Esophagus (tissue), 2 donors: ENCODE data around the gene ZNF346. TPM values are rescaled to one million over a fixed set of nuclear protein-coding genes. Genes with fewer than 3 reads are reported as not detected.
"Not testable (repeated sequence)": the region's sequence is repeated elsewhere in the genome, so short reads cannot be mapped to it uniquely, and the experiment has no call there.

ENCODE experiments used
- H3K27ac ChIP-seq, 2 donors: one replicate each; pipeline ENCODE4 v1.5.1; 2013; ENCODE audit warnings: low read depth in 2 of 2, mild to moderate bottlenecking in 2 of 2, inconsistent platforms in 1 of 2, low read length in 1 of 2, moderate library complexity in 1 of 2
- H3K27me3 ChIP-seq, 2 donors: one replicate each; pipeline ENCODE4 v1.6.1; 2013; ENCODE audit warnings: low read length in 2 of 2, control low read depth in 1 of 2, mild to moderate bottlenecking in 1 of 2; ENCODE audit not compliant: insufficient read depth in 2 of 2, control insufficient read depth in 1 of 2
- H3K36me3 ChIP-seq, 2 donors: one replicate each; pipeline ENCODE4 v1.6.1; 2013; ENCODE audit warnings: low read length in 1 of 2; ENCODE audit not compliant: control insufficient read depth in 2 of 2, insufficient read depth in 2 of 2
- H3K4me1 ChIP-seq, 2 donors: one replicate each; pipeline ENCODE4 v1.6.1; 2013; ENCODE audit warnings: low read length in 1 of 2; ENCODE audit not compliant: control insufficient read depth in 2 of 2, insufficient read depth in 2 of 2
- H3K4me3 ChIP-seq, 2 donors: one replicate each; pipeline ENCODE4 v1.5.1; 2013; ENCODE audit warnings: low read length in 2 of 2, mild to moderate bottlenecking in 2 of 2, low read depth in 1 of 2, moderate library complexity in 1 of 2
- H3K9me3 ChIP-seq, 2 donors: one replicate each; pipeline ENCODE4 v1.6.1; 2013; ENCODE audit warnings: mild to moderate bottlenecking in 2 of 2, low read depth in 1 of 2, low read length in 1 of 2, moderate library complexity in 1 of 2; ENCODE audit not compliant: control insufficient read depth in 2 of 2, insufficient read depth in 1 of 2
- WGBS, 2 donors: extraction: QIAGEN DNeasy Blood & Tissue Kit; methylation state at CpG; one replicate each; pipeline ENCODE4 v1.1.7; 2013; 5-methylcytosine and 5-hydroxymethylcytosine counted together
- polyA plus RNA-seq, 2 donors: library from polyadenylated mRNA; stranded (reverse); fragments of 200-250 nt; gene quantifications; one replicate each; pipeline ENCODE4 v1.2.3, GENCODE V29; 2013
- donor health status: healthy with polysubstance abuse.
- donor health status: Bipolar disorder and iron deficiency.

ZNF346 gene
- polyA plus RNA-seq, 2 donors: 6.1 to 7.8 TPM

- H3K36me3 ChIP-seq, H3K27ac ChIP-seq, H3K27me3 ChIP-seq, H3K4me3 ChIP-seq, H3K4me1 ChIP-seq, H3K9me3 ChIP-seq: not testable (repeated sequence)
- 94 to 96% methylated on average over 7 of the region's 7 CpGs for WGBS, 2 donors
These were observed 26.0 kb downstream of the ZNF346 start for GRCh38 chr5:177048531-177048930.

GRCh38 chr5:177049285-177049684, 26.8 kb downstream of the ZNF346 start:
- Histone ChIP-seq H3K27ac (peak overlapping the region in 1 of 2 donors; percentile 24), H3K4me3 (no peak overlapping the region), H3K27me3 (no peaks in the 10 kb centered on the region), H3K4me1 (peaks cover 0 to 3% of the 10 kb centered on the region in 2 donors), H3K9me3 (no peaks in the 10 kb centered on the region), H3K36me3 (peaks cover 2 to 8% of the 10 kb centered on the region in 2 donors)
- 95 to 97% methylated on average over 5 of the region's 5 CpGs for WGBS, 2 donors

GRCh38 chr5:177064500-177065277, 42.2 kb downstream of the ZNF346 start:
- no peak overlapping the region for H3K27ac ChIP-seq
- no peaks in the 10 kb centered on the region for H3K9me3 ChIP-seq
- no peak overlapping the region for H3K4me3 ChIP-seq
- H3K27me3 ChIP-seq: no peaks in the 10 kb centered on the region
- 83 to 87% methylated on average over 12 of the region's 12 CpGs for WGBS, 2 donors
- no peaks in the 10 kb centered on the region for H3K4me1 ChIP-seq
- peaks cover 4 to 9% of the 10 kb centered on the region in 2 donors for H3K36me3 ChIP-seq

DNA sequence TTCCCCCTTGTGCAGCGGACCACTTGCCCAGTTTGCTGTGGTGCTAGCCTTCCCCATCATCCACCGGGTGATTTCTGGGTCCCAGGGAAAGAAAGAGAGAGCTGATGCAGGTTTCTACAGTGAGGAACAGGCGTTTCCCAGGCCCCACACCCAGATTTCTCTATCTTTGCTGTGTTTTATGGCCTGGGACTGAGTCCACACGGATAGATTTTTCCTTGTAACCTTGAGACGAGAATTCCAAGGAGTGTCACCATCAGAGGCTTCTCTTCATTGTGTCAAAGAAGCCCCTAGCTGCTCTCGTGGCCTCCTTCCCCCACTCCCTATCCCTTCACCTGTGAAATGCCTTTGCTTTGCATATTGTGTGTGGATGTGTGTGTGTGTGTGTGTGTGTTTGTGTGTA, 43.0 kb downstream of the ZNF346 start:
- H3K9me3 ChIP-seq: no peaks in the 10 kb centered on the region
- 82 to 83% methylated on average over 6 of the region's 6 CpGs for WGBS, 2 donors
- peaks cover 4 to 9% of the 10 kb centered on the region in 2 donors for H3K36me3 ChIP-seq

GRCh38 chr5:177066224-177066623, 43.7 kb downstream of the ZNF346 start:
- Histone ChIP-seq H3K4me1 (no peaks in the 10 kb centered on the region), H3K27ac (no peak overlapping the region), H3K9me3 (no peaks in the 10 kb centered on the region), H3K36me3 (peaks cover 4 to 9% of the 10 kb centered on the region in 2 donors), H3K27me3 (no peaks in the 10 kb centered on the region), H3K4me3 (no peak overlapping the region)
- WGBS, 2 donors: 94 to 97% methylated on average over 2 of the region's 2 CpGs

More for the DNA sequence above, 43.0 kb downstream of the ZNF346 start:
- Histone ChIP-seq H3K27ac (no peak overlapping the region), H3K4me1 (no peaks in the 10 kb centered on the region), H3K4me3 (no peak overlapping the region), H3K27me3 (no peaks in the 10 kb centered on the region)

DNA sequence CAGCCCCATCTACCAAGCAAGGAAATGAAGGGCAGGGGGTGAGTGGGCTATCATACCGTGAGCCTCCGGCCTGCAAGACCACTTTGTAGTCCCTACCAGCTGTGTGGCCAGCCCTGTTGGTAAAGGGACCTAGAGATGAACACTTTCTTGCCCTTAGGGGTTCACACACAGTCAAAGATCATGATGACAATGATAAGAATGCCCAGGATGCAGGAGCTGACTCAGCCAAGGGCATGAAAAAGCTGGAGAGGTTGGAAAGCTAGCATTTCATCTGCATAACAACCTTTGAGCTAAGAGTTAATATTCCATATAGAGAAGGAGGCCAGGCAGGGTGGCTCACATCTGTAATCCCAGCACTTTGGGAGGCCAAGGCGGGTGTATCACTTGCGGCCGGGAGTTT, 45.0 kb downstream of the ZNF346 start:
- Histone ChIP-seq H3K36me3 (peaks cover 4 to 9% of the 10 kb centered on the region in 2 donors), H3K4me1 (no peaks in the 10 kb centered on the region), H3K4me3 (no peak overlapping the region), H3K9me3 (no peaks in the 10 kb centered on the region), H3K27me3 (no peaks in the 10 kb centered on the region), H3K27ac (no peak overlapping the region)
- 97% methylated on average over 5 of the region's 5 CpGs for WGBS, 2 donors

DNA sequence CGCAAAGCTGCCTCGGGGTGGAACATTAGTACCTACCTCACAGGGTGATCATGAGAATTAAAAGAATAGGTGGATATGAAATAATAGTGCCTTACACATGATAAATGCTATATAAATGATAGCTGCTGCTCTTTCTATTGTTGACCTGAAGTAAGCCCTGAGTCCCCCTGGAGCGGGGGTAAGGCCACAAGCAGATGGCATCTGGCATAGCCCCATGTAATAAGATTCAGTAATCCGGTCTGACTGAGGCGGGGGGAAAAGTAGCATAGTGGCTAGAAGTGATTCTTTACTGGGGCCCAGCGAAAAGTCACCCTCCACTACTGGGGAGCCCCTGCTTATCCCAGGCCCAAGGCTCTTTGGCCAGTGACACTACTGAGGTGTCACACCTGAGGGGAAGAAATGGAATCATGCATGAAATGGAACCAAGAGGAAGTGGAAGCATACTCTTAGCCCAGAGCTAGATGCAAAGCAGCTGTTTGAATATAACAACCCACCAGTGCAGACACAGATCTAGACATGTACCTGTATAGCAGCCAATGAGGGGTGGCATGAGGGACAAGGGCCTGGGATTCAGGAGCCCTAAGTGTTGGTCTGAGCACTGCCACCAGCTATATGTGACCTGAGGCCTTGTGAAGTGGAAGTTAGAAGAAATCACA, 48.2 kb downstream of the ZNF346 start:
- Histone ChIP-seq H3K4me1 (no peaks in the 10 kb centered on the region), H3K4me3 (no peak overlapping the region), H3K9me3 (no peaks in the 10 kb centered on the region), H3K27ac (no peak overlapping the region), H3K27me3 (no peaks in the 10 kb centered on the region), H3K36me3 (peaks cover 0 to 2% of the 10 kb centered on the region in 2 donors)
- WGBS, 2 donors: 91 to 96% methylated on average over 6 of the region's 6 CpGs

DNA sequence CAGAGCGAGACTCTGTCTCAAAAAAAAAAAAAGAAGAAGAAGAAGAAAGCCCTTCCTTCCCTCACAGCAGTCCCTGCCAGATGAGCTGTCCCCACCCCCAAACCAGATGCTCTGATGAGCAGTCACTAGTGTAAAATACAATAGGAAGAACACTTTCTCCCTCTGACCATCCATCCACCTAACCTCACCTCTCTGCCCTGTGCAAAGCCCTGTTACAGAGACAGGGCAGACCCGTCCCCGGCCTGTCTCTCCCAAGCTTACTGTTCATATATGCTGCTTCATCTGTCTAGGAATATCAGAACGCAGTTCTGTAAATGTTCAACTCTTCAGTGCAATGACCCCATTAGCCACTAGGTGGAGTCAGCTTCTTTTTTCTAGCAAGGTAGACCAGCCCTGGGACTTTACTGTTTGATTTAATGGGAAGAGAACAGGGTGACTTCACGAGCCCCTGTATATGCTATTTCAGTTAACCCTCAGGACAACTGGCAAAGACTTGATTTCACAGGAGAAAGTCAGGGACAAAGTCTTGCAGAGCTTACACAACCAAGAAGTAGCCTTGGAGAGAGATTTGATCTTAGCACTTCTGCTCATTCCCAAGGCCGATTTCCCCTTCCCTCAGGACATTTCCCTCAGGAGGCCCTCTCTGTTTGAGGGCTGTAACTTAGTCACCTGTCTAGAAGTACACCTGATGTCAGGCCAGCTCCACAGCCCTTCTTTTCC, 49.3 kb downstream of the ZNF346 start:
- Histone ChIP-seq H3K27me3 (no peaks in the 10 kb centered on the region), H3K9me3 (no peaks in the 10 kb centered on the region), H3K4me3 (no peak overlapping the region), H3K4me1 (no peaks in the 10 kb centered on the region), H3K27ac (no peak overlapping the region), H3K36me3 (no peaks in the 10 kb centered on the region)
- WGBS, 2 donors: 19 to 21% methylated on average over 5 to 6 of the region's 6 CpGs

DNA sequence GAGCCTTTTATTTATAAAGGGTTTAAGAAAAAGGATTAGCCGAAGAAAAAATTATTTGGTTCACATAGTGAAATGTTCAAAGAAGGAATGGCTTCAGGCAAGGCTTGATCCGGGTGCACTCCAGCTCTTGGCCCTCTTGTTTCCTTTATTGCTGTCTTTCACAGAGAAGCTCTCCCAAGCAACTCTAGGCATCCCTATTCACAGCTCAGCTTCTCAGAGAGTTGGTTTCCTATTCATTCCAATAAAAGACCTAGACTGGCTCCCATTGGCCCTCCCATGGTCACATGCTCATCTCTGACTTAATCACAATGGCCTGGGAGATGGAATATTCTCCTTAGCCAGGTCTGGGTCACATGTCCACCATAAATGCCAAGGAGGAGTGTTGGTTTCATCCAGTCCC, 54.8 kb downstream of the ZNF346 start:
- H3K27ac ChIP-seq: no peak overlapping the region
- WGBS, 2 donors: 80 to 84% methylated on average over 2 of the region's 2 CpGs
- H3K4me1 ChIP-seq: no peaks in the 10 kb centered on the region
- no peaks in the 10 kb centered on the region for H3K27me3 ChIP-seq
- no peaks in the 10 kb centered on the region for H3K9me3 ChIP-seq
- no peak overlapping the region for H3K4me3 ChIP-seq
- H3K36me3 ChIP-seq: no peaks in the 10 kb centered on the region
